K562 (cell line): Measurements from ENCODE around the gene TRDN. TPM values are rescaled to one million over a fixed set of nuclear protein-coding genes. Genes with fewer than 3 reads are reported as not detected.

Experiments
- EP300 ChIP-seq: IDR thresholded peaks from 2 replicates; pipeline ENCODE4 v1.6.1; 2012; ENCODE audit warnings: low read length, improper control_type of control experiment
- GABPB2 ChIP-seq: fragments of 250-450 bp; sonication (Bioruptor Pico); conservative IDR thresholded peaks from 2 replicates; pipeline ENCODE4 v1.5.1; 2021; ENCODE audit warnings: mild to moderate bottlenecking
- MAFF ChIP-seq: IDR thresholded peaks from 2 replicates; pipeline ENCODE4 v1.6.1; 2012; ENCODE audit warnings: low read length, improper control_type of control experiment
- MAFG ChIP-seq: fragments of 450-650 bp; conservative IDR thresholded peaks from 2 replicates; pipeline ENCODE4 v1.6.1; 2016; ENCODE audit warnings: missing genetic modification characterization, missing compliant biosample characterization
- MEIS2 ChIP-seq: fragments of 450-650 bp; IDR thresholded peaks from 2 replicates; pipeline ENCODE4 v1.6.1; 2014; ENCODE audit warnings: mild to moderate bottlenecking; ENCODE audit not compliant: partially characterized antibody
- MYNN ChIP-seq, 2 experiments: sonication (generic); formaldehyde crosslinking in 1 of 2; IDR thresholded peaks; 2 replicates each; pipeline versions ENCODE4 v1.5.0 to v1.6.1; 2016 to 2020; ENCODE audit warnings: antibody characterized with exemption in 1 of 2, missing genetic modification reagents in 1 of 2
- NBN ChIP-seq: fragments of 450-650 bp; IDR thresholded peaks from 2 replicates; pipeline ENCODE4 v1.6.1; 2016; ENCODE audit warnings: low read depth, mild to moderate bottlenecking
- NR2C2 ChIP-seq, 2 experiments: fragments of 200-800 bp in 1 of 2; sonication (Bioruptor generic) in 1 of 2; sonication (generic) in 1 of 2; formaldehyde crosslinking in 1 of 2; IDR thresholded peaks; 2 replicates each; pipeline versions ENCODE4 v1.6.1 to v1.8.0; 2016 to 2022; ENCODE audit warnings: mild to moderate bottlenecking in 1 of 2, missing compliant biosample characterization in 1 of 2, missing genetic modification characterization in 1 of 2, missing genetic modification reagents in 1 of 2
- RBM14 ChIP-seq: fragments of 200-400 bp; formaldehyde crosslinking; IDR thresholded peaks from 2 replicates; pipeline ENCODE4 v1.6.1; 2018; ENCODE audit warnings: low read depth, mild to moderate bottlenecking, low read length, moderate library complexity, borderline replicate concordance; ENCODE audit not compliant: insufficient read depth
- RBM15 ChIP-seq: fragments of 200-400 bp; formaldehyde crosslinking; IDR thresholded peaks from 2 replicates; pipeline ENCODE4 v1.6.1; 2018; ENCODE audit warnings: mild to moderate bottlenecking, low read length, moderate library complexity; ENCODE audit not compliant: insufficient read depth
- SMAD4 ChIP-seq: fragments of 250-450 bp; sonication (Bioruptor Pico); conservative IDR thresholded peaks from 2 replicates; pipeline ENCODE4 v1.8.0; 2021; ENCODE audit warnings: inconsistent platforms, mild to moderate bottlenecking, moderate library complexity
- ZNF174 ChIP-seq: fragments of 250-450 bp; sonication (Bioruptor Pico); IDR thresholded peaks from 2 replicates; pipeline ENCODE4 v1.4.0; 2020; ENCODE audit warnings: mild to moderate bottlenecking
- ZNF232 ChIP-seq: sonication (generic); formaldehyde crosslinking; IDR thresholded peaks from 2 replicates; pipeline ENCODE4 v1.8.0; 2022; ENCODE audit warnings: mild to moderate bottlenecking, missing genetic modification reagents
- polyA plus RNA-seq, 8 experiments: library from polyadenylated mRNA; depleted of rRNA in 4 of 8; stranded (reverse) in 5 of 8; unstranded in 3 of 8; fragments of >200 nt; fragmentation: Nextera tagmentation in 2 of 8; fragmentation: Illumina TruSeq in 1 of 8; extraction: Ambion mirVana in 2 of 8; extraction: Trizol in 1 of 8; gene quantifications; 2 replicates each; pipeline versions ENCODE4 v1.2.1 to v1.2.3, GENCODE V29; 2011 to 2014; ENCODE audit warnings: inconsistent platforms in 1 of 8, missing spikeins in 1 of 8
- total RNA-seq, 7 experiments: library from RNA; depleted of rRNA in 6 of 7; stranded (reverse); fragments of >200 nt in 6 of 7; fragmentation: Illumina TruSeq in 2 of 7; extraction: Trizol in 2 of 7; gene quantifications; 2 replicates each; pipeline versions ENCODE4 v1.2.1 to v1.2.3, GENCODE V29; 2011 to 2021; ENCODE audit warnings: low replicate concordance in 1 of 7
- TF ChIP-seq, protein P1 (sequence below): fragments of 250-450 bp; sonication (Bioruptor Pico); IDR thresholded peaks from 2 replicates; pipeline ENCODE4 v1.8.0; 2021; ENCODE audit warnings: borderline replicate concordance, mild to moderate bottlenecking, moderate library complexity; ENCODE audit not compliant: poor library complexity, severe bottlenecking
- TF ChIP-seq, protein P2 (sequence below): fragments of 200-600 bp; sonication (generic); IDR thresholded peaks from one replicate; pipeline ENCODE4 v1.6.1; 2012; ENCODE audit warnings: mild to moderate bottlenecking, low read depth, low read length, inconsistent platforms
- TF ChIP-seq, protein P3 (sequence below): fragments of 450-650 bp; IDR thresholded peaks from 2 replicates; pipeline ENCODE4 v1.6.1; 2016

Gene TRDN
- total and polyA plus RNA-seq, 9 of the 15 experiments (the other 6 are each of a cell fraction or from before 2014, with no cell fraction given), result 0.05 to 0.50 (median 0.16) TPM

DNA sequence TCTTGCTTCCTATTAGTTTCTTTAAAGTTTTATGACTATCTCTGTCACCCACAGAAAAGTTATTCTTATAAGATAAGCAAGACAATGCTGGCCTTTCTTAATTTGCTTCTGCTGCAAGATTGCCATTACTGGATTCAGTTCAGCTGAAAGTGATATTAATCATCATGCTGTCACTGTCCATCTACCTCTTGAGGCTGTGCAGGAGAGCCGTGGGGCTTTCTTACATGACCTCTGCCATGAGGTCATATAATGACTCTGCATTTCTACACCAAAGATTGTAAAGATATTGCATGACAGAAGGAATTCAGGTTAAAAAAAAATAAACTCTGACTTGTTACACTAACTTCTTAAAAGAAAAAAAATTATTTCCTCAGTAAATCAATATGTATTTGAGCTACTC lies 106.9 kb downstream of the TRDN start (continued):
- TF ChIP-seq RBM15 (no peak), NR2C2 (CRISPR knock-in tag; IDR thresholded peaks at IDR 0.05) (no peak), NR2C2 (tag; IDR thresholded peaks at IDR 0.05) (peak; percentile 48), SMAD4 (no peak), MEIS2 (peak; percentile 98), EP300 (peak; percentile 52), MYNN (IDR thresholded peaks at IDR 0.05) (no peak), MYNN (CRISPR knock-in tag; IDR thresholded peaks at IDR 0.05) (no peak), NBN (no peak), MAFF (peak; percentile 71), ZNF174 (CRISPR knock-in tag) (no peak), ZNF232 (no peak), GABPB2 (CRISPR knock-in tag) (no peak), RBM14 (no peak), MAFG (tag) (peak; percentile 88)
- TF ChIP-seq, protein P1, sequence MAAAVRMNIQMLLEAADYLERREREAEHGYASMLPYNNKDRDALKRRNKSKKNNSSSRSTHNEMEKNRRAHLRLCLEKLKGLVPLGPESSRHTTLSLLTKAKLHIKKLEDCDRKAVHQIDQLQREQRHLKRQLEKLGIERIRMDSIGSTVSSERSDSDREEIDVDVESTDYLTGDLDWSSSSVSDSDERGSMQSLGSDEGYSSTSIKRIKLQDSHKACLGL (CRISPR knock-in tag), result no peak
- TF ChIP-seq, protein P2, sequence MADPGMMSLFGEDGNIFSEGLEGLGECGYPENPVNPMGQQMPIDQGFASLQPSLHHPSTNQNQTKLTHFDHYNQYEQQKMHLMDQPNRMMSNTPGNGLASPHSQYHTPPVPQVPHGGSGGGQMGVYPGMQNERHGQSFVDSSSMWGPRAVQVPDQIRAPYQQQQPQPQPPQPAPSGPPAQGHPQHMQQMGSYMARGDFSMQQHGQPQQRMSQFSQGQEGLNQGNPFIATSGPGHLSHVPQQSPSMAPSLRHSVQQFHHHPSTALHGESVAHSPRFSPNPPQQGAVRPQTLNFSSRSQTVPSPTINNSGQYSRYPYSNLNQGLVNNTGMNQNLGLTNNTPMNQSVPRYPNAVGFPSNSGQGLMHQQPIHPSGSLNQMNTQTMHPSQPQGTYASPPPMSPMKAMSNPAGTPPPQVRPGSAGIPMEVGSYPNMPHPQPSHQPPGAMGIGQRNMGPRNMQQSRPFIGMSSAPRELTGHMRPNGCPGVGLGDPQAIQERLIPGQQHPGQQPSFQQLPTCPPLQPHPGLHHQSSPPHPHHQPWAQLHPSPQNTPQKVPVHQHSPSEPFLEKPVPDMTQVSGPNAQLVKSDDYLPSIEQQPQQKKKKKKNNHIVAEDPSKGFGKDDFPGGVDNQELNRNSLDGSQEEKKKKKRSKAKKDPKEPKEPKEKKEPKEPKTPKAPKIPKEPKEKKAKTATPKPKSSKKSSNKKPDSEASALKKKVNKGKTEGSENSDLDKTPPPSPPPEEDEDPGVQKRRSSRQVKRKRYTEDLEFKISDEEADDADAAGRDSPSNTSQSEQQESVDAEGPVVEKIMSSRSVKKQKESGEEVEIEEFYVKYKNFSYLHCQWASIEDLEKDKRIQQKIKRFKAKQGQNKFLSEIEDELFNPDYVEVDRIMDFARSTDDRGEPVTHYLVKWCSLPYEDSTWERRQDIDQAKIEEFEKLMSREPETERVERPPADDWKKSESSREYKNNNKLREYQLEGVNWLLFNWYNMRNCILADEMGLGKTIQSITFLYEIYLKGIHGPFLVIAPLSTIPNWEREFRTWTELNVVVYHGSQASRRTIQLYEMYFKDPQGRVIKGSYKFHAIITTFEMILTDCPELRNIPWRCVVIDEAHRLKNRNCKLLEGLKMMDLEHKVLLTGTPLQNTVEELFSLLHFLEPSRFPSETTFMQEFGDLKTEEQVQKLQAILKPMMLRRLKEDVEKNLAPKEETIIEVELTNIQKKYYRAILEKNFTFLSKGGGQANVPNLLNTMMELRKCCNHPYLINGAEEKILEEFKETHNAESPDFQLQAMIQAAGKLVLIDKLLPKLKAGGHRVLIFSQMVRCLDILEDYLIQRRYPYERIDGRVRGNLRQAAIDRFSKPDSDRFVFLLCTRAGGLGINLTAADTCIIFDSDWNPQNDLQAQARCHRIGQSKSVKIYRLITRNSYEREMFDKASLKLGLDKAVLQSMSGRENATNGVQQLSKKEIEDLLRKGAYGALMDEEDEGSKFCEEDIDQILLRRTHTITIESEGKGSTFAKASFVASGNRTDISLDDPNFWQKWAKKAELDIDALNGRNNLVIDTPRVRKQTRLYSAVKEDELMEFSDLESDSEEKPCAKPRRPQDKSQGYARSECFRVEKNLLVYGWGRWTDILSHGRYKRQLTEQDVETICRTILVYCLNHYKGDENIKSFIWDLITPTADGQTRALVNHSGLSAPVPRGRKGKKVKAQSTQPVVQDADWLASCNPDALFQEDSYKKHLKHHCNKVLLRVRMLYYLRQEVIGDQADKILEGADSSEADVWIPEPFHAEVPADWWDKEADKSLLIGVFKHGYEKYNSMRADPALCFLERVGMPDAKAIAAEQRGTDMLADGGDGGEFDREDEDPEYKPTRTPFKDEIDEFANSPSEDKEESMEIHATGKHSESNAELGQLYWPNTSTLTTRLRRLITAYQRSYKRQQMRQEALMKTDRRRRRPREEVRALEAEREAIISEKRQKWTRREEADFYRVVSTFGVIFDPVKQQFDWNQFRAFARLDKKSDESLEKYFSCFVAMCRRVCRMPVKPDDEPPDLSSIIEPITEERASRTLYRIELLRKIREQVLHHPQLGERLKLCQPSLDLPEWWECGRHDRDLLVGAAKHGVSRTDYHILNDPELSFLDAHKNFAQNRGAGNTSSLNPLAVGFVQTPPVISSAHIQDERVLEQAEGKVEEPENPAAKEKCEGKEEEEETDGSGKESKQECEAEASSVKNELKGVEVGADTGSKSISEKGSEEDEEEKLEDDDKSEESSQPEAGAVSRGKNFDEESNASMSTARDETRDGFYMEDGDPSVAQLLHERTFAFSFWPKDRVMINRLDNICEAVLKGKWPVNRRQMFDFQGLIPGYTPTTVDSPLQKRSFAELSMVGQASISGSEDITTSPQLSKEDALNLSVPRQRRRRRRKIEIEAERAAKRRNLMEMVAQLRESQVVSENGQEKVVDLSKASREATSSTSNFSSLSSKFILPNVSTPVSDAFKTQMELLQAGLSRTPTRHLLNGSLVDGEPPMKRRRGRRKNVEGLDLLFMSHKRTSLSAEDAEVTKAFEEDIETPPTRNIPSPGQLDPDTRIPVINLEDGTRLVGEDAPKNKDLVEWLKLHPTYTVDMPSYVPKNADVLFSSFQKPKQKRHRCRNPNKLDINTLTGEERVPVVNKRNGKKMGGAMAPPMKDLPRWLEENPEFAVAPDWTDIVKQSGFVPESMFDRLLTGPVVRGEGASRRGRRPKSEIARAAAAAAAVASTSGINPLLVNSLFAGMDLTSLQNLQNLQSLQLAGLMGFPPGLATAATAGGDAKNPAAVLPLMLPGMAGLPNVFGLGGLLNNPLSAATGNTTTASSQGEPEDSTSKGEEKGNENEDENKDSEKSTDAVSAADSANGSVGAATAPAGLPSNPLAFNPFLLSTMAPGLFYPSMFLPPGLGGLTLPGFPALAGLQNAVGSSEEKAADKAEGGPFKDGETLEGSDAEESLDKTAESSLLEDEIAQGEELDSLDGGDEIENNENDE, result no peak
- TF ChIP-seq, protein P3, sequence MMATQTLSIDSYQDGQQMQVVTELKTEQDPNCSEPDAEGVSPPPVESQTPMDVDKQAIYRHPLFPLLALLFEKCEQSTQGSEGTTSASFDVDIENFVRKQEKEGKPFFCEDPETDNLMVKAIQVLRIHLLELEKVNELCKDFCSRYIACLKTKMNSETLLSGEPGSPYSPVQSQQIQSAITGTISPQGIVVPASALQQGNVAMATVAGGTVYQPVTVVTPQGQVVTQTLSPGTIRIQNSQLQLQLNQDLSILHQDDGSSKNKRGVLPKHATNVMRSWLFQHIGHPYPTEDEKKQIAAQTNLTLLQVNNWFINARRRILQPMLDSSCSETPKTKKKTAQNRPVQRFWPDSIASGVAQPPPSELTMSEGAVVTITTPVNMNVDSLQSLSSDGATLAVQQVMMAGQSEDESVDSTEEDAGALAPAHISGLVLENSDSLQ, result peak; percentile 95
